Smooth muscle cell (in vitro differentiated cells): ENCODE results near the gene CTIF. TPM values are rescaled to one million over a fixed set of nuclear protein-coding genes. Genes with fewer than 3 reads are reported as not detected.
A peak's percentile ranks its signal among the peaks of the same experiment; 100 is the strongest.

ENCODE experiments used
- DNase-seq: peaks from one replicate; lab custom pipeline; 2025; ENCODE audit not compliant: unreplicated experiment; lab: John Stamatoyannopoulos, UW
- H2AFZ ChIP-seq: fragments of 200-600 bp; sonication (generic); 2 replicates; pipeline ENCODE4 v1.6.0; 2016; ENCODE audit warnings: antibody characterized with exemption, low read depth, mild to moderate bottlenecking
- H3F3A ChIP-seq: fragments of 200-600 bp; sonication (generic); 2 replicates; pipeline ENCODE4 v1.6.0; 2017; ENCODE audit warnings: antibody characterized with exemption, low read depth
- H3K27ac ChIP-seq: fragments of 200-600 bp; sonication (generic); 2 replicates; pipeline ENCODE4 v1.5.1; 2016; ENCODE audit warnings: low read depth, mild to moderate bottlenecking
- H3K27me3 ChIP-seq: fragments of 200-600 bp; sonication (generic); 2 replicates; pipeline ENCODE4 v1.6.1; 2016; ENCODE audit warnings: low read depth, mild to moderate bottlenecking
- H3K36me3 ChIP-seq: fragments of 200-600 bp; sonication (generic); 2 replicates; pipeline ENCODE4 v1.5.1; 2016; ENCODE audit warnings: low read depth
- H3K4me1 ChIP-seq: fragments of 200-600 bp; sonication (generic); 2 replicates; pipeline ENCODE4 v1.5.1; 2016; ENCODE audit warnings: low read depth
- H3K4me2 ChIP-seq: fragments of 200-600 bp; sonication (generic); 2 replicates; pipeline ENCODE4 v1.6.0; 2016; ENCODE audit warnings: mild to moderate bottlenecking
- H3K4me3 ChIP-seq: fragments of 200-600 bp; sonication (generic); 2 replicates; pipeline ENCODE4 v1.5.1; 2016; ENCODE audit warnings: mild to moderate bottlenecking
- H3K79me2 ChIP-seq: fragments of 200-600 bp; sonication (generic); 2 replicates; pipeline ENCODE4 v1.6.0; 2016; ENCODE audit warnings: low read depth, mild to moderate bottlenecking
- H3K9ac ChIP-seq: fragments of 200-600 bp; sonication (generic); 2 replicates; pipeline ENCODE4 v1.6.0; 2016; ENCODE audit warnings: low read depth
- H3K9me3 ChIP-seq: fragments of 200-600 bp; sonication (generic); replicated peaks from 2 replicates; pipeline ENCODE4 v1.5.1; 2016; ENCODE audit warnings: low read depth
- H4K20me1 ChIP-seq: fragments of 200-600 bp; sonication (generic); 2 replicates; pipeline ENCODE4 v1.6.0; 2016; ENCODE audit warnings: low read depth
- WGBS: methylation state at CpG from one replicate; pipeline ENCODE4 v1.1.7; 2016; ENCODE audit warnings: low lambda C conversion rate; 5-methylcytosine and 5-hydroxymethylcytosine counted together
- polyA plus RNA-seq: library from polyadenylated mRNA; unstranded; fragments of >200 nt; fragmentation: Nextera tagmentation; extraction: Ambion mirVana; gene quantifications from 2 replicates; pipeline ENCODE4 v1.2.1, GENCODE V29; 2016
- total RNA-seq: library from RNA; depleted of rRNA; stranded (reverse); fragments of >200 nt; gene quantifications from 2 replicates; pipeline ENCODE4 v1.2.3, GENCODE V29; 2014
- TF ChIP-seq, protein P1 (sequence below): fragments of 200-600 bp; sonication (generic); IDR thresholded peaks from 2 replicates; pipeline ENCODE4 v1.5.1; 2017; ENCODE audit warnings: borderline replicate concordance, mild to moderate bottlenecking, antibody characterized with exemption; ENCODE audit not compliant: insufficient read depth, poor library complexity, severe bottlenecking

CTIF gene
- total and polyA plus RNA-seq, 2 experiments from 2014 or later, result 22.2 to 25.3 TPM

DNA sequence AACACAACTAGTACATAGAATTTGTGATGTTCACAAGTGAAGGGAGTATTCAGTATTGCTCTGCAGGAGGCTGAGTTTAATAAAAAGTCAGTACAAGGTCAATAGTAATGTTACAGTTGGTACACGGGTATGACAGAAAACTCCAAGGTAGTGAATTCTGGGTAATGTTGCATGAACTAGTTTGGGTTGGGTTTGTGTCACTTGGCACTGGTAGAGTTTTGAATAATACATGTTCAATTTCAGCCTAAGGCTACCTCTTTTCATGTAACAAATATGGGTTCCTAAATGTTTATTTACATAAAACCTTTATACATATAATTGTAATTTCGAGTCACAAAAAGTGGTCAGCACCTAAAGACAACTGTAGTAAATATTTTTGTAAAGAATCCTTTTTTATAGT lies 19.4 kb downstream of the CTIF start:
- Histone ChIP-seq H4K20me1 (peaks cover 87% of the 10 kb centered on the region), H3K4me2 (no peak overlapping the region), H3K9ac (no peak overlapping the region), H3F3A (peaks cover 10% of the 10 kb centered on the region), H3K27me3 (no peaks in the 10 kb centered on the region), H3K27ac (no peak overlapping the region), H3K4me3 (no peak overlapping the region), H3K36me3 (peaks cover 4% of the 10 kb centered on the region), H2AFZ (no peak overlapping the region), H3K9me3 (no peaks in the 10 kb centered on the region), H3K4me1 (peaks cover 1% of the 10 kb centered on the region), H3K79me2 (peaks cover 73% of the 10 kb centered on the region)
- no peak for DNase-seq
- 90% methylated on average over 2 of the region's 2 CpGs for WGBS
- TF ChIP-seq, protein P1, sequence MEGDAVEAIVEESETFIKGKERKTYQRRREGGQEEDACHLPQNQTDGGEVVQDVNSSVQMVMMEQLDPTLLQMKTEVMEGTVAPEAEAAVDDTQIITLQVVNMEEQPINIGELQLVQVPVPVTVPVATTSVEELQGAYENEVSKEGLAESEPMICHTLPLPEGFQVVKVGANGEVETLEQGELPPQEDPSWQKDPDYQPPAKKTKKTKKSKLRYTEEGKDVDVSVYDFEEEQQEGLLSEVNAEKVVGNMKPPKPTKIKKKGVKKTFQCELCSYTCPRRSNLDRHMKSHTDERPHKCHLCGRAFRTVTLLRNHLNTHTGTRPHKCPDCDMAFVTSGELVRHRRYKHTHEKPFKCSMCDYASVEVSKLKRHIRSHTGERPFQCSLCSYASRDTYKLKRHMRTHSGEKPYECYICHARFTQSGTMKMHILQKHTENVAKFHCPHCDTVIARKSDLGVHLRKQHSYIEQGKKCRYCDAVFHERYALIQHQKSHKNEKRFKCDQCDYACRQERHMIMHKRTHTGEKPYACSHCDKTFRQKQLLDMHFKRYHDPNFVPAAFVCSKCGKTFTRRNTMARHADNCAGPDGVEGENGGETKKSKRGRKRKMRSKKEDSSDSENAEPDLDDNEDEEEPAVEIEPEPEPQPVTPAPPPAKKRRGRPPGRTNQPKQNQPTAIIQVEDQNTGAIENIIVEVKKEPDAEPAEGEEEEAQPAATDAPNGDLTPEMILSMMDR, result no peak

DNA sequence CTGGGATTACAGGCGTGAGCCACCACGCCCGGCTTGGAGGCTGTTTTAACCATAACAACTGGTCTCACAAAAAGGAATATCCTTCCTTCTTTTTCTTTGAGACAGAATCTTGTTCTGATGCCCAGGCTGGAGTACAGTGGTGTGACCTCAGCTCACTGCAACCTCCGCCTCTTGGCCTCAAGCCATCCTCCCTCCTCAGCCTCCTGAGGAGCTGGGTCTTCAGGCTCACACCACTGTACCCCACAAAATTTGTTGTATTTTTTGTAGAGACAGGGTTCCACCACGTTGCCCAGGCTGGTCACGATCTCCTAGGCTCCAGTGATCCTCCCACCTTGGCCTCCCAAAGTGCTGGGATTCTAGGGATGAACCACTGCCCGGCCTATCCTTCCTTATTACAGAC lies 21.7 kb downstream of the CTIF start:
- H3K79me2 ChIP-seq, result peaks cover 71% of the 10 kb centered on the region
- H3F3A ChIP-seq, result peaks cover 10% of the 10 kb centered on the region
- WGBS, result 96% methylated on average over 7 of the region's 7 CpGs
- peaks cover 87% of the 10 kb centered on the region for H4K20me1 ChIP-seq
- H3K27me3 ChIP-seq, result no peaks in the 10 kb centered on the region
- H3K4me3 ChIP-seq, result no peak overlapping the region
- H3K9me3 ChIP-seq, result no peaks in the 10 kb centered on the region
- H3K36me3 ChIP-seq, result peaks cover 4% of the 10 kb centered on the region
- no peak overlapping the region for H3K27ac ChIP-seq
- H3K9ac ChIP-seq, result no peak overlapping the region
- TF ChIP-seq, protein P1, result no peak
- no peak overlapping the region for H2AFZ ChIP-seq
- no peak overlapping the region for H3K4me2 ChIP-seq
- H3K4me1 ChIP-seq, result peaks cover 10% of the 10 kb centered on the region
- DNase-seq, result no peak

DNA sequence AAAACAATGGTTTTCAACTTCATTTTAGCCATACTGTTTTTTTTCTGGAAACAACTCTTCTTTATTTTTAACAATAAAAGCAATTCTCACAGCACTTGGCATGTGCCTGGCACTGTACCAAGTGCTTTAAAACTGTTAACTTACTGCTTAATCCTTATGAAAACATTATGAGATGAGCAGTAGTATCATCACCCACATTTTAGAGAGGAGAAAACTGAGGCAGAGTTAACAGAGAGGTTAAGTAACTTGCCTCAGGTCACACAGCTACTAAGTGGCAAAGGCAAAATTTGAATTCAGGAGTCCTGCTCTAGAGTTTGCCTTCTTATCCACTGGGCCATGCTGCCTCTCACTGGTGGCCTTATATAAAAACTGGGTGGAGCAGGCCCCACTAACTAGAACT lies 23.2 kb downstream of the CTIF start:
- Histone ChIP-seq H3K4me1 (peaks cover 10% of the 10 kb centered on the region), H4K20me1 (peaks cover 87% of the 10 kb centered on the region), H3K9me3 (no peaks in the 10 kb centered on the region), H3K4me3 (no peak overlapping the region), H3F3A (peaks cover 10% of the 10 kb centered on the region), H3K27ac (peak overlapping the region; percentile 54), H3K9ac (no peak overlapping the region), H3K79me2 (peaks cover 73% of the 10 kb centered on the region), H2AFZ (no peak overlapping the region), H3K4me2 (no peak overlapping the region), H3K27me3 (no peaks in the 10 kb centered on the region), H3K36me3 (peaks cover 4% of the 10 kb centered on the region)
- TF ChIP-seq, protein P1, result no peak
- DNase-seq, result no peak

DNA sequence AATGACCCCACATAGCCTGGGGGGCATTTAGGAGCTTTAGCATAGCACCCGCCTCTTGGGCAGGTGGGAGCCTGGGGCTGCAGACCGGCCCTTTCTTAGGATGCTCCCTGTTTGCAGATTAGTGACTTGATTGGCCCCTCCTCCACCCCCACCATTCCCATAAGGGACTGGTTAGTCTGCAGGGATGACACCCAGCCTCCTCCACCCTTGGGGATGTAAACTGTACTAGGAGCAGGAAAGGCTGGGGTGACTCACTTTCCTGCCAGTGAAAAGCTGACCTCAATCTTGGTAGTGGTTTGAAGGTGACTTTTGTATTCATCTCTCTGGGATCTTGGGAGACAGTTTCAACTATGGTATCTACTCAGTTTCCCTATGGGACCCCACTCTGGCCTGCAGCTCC lies 24.2 kb downstream of the CTIF start:
- no peak for DNase-seq
- TF ChIP-seq, protein P1, result no peak
- H3K36me3 ChIP-seq, result peaks cover 4% of the 10 kb centered on the region
- H2AFZ ChIP-seq, result no peak overlapping the region
- peaks cover 87% of the 10 kb centered on the region for H4K20me1 ChIP-seq
- no peaks in the 10 kb centered on the region for H3K9me3 ChIP-seq
- no peak overlapping the region for H3K4me3 ChIP-seq
- peak overlapping the region; percentile 64 for H3K27ac ChIP-seq
- 36% methylated on average over 2 of the region's 2 CpGs for WGBS
- no peaks in the 10 kb centered on the region for H3K27me3 ChIP-seq
- H3K9ac ChIP-seq, result no peak overlapping the region
- peaks cover 10% of the 10 kb centered on the region for H3F3A ChIP-seq
- H3K79me2 ChIP-seq, result peaks cover 73% of the 10 kb centered on the region
- peak overlapping the region; percentile 34 for H3K4me2 ChIP-seq
- peaks cover 10% of the 10 kb centered on the region for H3K4me1 ChIP-seq
